GM12872 (cell line): ENCODE data around the gene PODNL1.

Experiments used
- TF ChIP-seq, protein P1 (sequence below): IDR thresholded peaks from 3 replicates; pipeline ENCODE4 v1.5.1; 2011; ENCODE audit warnings: low read depth, mild to moderate bottlenecking, low read length, moderate library complexity; ENCODE audit not compliant: insufficient read depth

The PODNL1 gene

DNA sequence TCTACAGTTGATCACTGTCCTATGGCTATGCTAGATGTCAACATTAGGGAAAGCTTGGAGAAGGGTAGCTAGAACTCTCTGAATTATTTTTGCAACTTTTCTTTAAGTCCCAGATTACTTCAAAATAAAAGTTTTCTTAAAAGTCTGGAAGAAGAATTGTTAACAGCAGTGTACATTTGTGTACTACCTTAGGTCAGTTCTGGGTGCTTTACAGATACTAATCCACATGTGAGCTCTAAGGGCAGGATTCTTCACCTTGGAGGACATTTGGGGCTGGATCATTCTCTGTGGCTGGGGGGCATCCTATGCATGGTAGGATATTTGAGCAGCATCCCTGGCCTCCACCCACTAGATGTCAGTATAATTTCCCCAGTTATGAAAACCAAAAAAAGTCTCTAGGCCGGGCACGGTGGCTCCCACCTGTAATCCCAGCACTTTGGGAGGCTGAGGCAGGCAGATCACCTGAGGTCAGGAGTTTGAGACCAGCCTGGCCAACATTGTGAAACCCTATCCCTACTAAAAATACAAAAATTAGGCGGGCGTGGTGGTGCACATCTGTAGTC, 35.1 kb downstream of the PODNL1 start:
- TF ChIP-seq, protein P1, sequence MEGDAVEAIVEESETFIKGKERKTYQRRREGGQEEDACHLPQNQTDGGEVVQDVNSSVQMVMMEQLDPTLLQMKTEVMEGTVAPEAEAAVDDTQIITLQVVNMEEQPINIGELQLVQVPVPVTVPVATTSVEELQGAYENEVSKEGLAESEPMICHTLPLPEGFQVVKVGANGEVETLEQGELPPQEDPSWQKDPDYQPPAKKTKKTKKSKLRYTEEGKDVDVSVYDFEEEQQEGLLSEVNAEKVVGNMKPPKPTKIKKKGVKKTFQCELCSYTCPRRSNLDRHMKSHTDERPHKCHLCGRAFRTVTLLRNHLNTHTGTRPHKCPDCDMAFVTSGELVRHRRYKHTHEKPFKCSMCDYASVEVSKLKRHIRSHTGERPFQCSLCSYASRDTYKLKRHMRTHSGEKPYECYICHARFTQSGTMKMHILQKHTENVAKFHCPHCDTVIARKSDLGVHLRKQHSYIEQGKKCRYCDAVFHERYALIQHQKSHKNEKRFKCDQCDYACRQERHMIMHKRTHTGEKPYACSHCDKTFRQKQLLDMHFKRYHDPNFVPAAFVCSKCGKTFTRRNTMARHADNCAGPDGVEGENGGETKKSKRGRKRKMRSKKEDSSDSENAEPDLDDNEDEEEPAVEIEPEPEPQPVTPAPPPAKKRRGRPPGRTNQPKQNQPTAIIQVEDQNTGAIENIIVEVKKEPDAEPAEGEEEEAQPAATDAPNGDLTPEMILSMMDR = 0 out of 3 replicates have a peak, but pooled peaks have one; percentile 45

DNA sequence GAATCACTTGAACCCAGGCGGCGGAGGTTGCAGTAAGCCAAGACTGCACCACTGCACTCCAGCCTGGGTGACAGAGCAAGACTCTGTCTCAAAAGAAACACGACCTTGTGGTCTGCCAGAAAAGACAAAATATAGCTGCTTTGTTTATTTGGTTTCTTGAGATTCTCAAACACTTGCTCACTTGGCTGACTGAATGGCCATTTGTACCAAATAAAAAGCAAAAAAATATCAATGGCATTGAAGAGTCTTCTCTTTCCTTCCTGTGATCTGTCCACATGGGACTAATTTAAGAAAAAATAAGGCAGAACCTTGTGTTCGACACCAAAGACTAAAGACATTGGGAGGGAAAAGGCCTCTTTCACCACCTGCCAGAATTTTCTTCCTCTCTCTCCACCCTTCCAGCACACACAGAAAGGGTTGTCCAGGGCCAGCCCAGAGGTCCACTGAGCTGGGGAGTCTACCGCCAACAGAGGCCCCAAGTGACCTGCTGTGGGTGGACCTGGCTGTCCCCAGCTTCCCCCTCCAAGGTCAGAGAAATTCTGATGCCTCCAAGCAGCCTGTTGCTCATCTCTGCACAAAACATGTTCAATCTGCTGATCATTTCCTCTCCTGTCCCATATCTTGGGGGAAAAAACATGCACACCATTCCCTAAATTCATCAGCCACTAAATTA, 38.2 kb downstream of the PODNL1 start:
- TF ChIP-seq, protein P1 = no peak

DNA sequence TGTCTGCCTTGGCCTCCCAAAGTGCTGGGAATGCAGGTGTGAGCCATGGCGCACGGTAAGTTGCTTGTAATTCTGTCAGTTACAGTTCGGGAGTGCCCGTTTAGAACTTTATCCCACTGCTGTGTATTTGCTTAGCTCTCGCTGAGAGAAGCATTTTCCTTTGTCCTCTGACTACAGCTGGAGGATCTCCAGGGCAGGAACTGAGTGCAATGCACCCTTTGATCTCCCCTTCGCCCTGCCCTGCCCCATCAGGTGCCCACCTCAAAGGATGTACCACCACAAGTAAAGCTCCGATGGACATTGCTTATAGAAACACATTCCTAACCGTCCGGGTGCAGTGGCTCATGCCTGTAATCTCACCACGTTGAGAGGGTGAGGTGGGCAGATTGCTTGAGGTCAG, 38.8 kb downstream of the PODNL1 start:
- TF ChIP-seq, protein P1 = no peak

DNA sequence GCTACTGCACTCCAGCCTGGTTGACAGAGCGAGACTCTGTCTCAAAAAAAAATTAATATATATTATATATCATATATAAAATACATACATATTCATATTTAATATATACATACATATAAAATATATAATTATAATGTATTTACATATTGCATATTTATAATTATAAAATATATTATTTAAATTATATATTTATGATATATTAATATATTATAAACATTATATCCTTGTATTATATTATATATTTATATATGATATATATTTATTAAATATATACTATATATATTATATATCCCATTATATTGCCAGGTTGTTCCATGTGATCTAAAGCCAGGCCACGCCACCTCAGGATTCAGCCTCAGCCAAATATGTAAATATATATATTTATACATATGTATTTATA, 42.0 kb downstream of the PODNL1 start:
- TF ChIP-seq, protein P1 = no peak

DNA sequence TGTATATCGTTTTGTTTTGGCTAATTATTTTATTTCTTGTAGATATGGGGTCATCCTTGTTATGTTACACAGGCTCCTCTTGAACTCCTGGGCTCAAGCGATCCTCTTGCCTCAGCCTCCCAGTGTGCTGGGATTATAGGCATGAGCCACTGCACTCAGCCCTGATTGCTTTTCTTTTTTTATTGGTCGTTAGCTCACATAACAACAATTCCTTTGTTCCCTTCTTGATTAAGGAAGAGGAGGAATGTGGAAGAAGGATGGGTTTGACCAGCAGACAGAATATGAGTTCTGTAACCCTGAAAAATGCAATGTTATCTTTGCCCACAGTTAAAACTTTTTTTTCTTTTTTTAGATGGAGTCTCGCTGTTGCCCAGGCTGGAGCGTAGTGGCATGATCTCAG, 43.7 kb downstream of the PODNL1 start:
- TF ChIP-seq, protein P1 = no peak

DNA sequence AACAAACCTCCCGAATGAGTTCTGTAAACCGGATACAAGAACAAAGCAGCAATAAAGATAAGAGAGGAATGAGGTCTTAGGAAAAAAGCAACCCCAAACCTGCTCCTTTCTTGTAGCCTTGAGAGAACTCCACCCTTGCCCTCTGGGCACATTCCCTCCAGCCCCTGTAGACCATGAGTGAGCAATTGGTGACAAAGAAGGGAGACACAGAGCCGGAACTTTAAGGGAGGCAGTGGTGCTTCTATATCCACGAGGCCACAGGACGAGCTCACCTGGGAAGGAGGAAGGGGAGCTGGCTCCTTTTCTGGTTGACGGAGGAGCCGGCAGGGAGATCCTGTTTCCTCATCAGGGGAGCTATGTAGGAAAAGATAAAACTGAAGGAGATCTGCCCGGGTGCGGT, 45.3 kb downstream of the PODNL1 start:
- TF ChIP-seq, protein P1 = no peak

DNA sequence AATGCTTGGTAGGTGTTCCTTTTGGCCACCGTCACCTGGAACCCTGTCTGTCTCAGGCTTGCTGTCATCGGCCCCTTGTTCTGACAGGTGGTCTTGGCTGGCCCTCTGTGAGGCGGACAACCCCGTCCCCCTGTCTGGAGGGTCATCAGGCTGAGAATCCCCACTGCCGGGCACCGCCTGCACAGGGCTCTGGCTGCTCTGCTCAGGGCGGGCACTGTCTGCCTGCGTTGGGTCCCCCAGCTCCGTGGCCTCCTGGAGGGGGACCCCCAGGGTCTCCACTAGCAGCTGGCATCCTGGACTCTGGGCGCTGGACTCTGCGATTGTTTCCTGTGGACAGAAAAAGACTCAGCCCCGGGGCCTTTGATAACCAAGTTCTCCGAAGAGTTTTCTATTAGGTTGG, 48.1 kb downstream of the PODNL1 start:
- TF ChIP-seq, protein P1 = no peak
